OCI-LY1 (cell line): ENCODE measurements around the gene HSFX2.

Experiments used
- EZH2 ChIP-seq: fragments of 200-600 bp; sonication (generic), shearing (Covaris generic); IDR thresholded peaks from 2 replicates; pipeline ENCODE4 v1.8.0; 2017; ENCODE audit warnings: borderline replicate concordance, mixed run types, mild to moderate bottlenecking, antibody characterized with exemption, low read length, moderate library complexity, mixed read lengths
- TF ChIP-seq, protein P1 (sequence below): fragments of 200-600 bp; sonication (generic), shearing (Covaris generic); IDR thresholded peaks from 2 replicates; pipeline ENCODE4 v1.5.1; 2017; ENCODE audit warnings: mild to moderate bottlenecking, antibody characterized with exemption, low read length, moderate library complexity, mixed read lengths

DNA sequence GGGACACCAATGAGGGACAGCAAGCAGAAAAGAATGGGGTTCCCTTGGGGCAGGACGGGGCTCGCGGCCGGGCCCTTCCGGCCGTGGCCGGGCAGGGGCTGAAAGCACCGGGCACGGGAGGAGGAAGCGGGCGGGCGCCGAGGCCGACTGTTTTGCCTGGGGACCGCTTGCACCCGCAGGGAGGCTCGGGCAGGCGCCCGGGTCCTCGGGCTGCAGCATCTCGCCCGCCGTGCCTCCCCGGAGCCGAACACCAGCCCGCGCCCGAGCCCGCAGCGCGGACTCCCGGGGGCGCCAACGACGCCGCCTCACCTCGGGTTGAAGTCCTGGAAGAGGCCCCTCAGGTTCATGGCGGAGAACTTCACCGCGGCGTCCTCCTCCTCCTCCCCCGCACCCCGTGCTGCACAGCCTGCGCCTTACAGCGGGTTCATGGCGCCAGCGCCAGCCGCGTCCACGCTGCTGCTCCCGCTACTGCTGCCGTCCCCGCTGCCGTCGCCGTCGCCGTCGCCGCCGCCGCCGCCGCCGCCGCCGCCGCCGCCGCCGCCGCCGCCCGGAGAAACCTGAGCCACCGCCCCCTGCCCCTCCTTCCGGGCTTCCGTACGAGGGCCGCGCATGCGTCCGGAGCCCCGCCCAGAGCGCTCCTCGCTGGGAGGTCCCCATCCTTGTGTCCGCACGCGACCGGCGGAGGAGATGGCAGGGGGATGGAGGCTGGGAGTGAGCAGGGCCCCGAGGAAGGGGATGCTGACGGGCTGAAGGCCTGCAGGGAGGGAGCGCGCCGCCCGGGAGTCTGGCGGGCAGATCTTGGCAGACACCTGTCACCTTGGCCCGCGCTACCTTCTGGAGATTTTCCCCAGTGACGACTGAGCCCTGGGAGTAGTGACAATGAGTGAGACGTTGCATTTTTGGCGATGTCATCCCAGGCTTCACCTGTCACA is 36.4 kb upstream of the HSFX2 start, which contains the start of gene TMEM185A:
- TF ChIP-seq, protein P1, sequence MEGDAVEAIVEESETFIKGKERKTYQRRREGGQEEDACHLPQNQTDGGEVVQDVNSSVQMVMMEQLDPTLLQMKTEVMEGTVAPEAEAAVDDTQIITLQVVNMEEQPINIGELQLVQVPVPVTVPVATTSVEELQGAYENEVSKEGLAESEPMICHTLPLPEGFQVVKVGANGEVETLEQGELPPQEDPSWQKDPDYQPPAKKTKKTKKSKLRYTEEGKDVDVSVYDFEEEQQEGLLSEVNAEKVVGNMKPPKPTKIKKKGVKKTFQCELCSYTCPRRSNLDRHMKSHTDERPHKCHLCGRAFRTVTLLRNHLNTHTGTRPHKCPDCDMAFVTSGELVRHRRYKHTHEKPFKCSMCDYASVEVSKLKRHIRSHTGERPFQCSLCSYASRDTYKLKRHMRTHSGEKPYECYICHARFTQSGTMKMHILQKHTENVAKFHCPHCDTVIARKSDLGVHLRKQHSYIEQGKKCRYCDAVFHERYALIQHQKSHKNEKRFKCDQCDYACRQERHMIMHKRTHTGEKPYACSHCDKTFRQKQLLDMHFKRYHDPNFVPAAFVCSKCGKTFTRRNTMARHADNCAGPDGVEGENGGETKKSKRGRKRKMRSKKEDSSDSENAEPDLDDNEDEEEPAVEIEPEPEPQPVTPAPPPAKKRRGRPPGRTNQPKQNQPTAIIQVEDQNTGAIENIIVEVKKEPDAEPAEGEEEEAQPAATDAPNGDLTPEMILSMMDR = no peak
- no peak for TF ChIP-seq EZH2
